Rectal smooth muscle tissue (tissue), 1 donor: Measurements from ENCODE around the gene CCDC7.
"Not testable (repeated sequence)": the region's sequence is repeated elsewhere in the genome, so short reads cannot be mapped to it uniquely, and the experiment has no call there.

ENCODE experiments used
- H3K27ac ChIP-seq: one replicate; pipeline ENCODE4 v1.7.0; 2013; ENCODE audit warnings: low read depth, low read length, inconsistent platforms
- H3K27me3 ChIP-seq: one replicate; pipeline ENCODE4 v1.7.0; 2013; ENCODE audit warnings: low read length; ENCODE audit not compliant: control insufficient read depth, insufficient read depth
- H3K36me3 ChIP-seq: one replicate; pipeline ENCODE4 v1.7.0; 2013; ENCODE audit warnings: low read length; ENCODE audit not compliant: control insufficient read depth, insufficient read depth
- H3K4me1 ChIP-seq: one replicate; pipeline ENCODE4 v1.7.0; 2013; ENCODE audit warnings: low read length; ENCODE audit not compliant: control insufficient read depth, insufficient read depth
- H3K4me3 ChIP-seq: one replicate; pipeline ENCODE4 v1.7.0; 2013; ENCODE audit warnings: low read length
- H3K9ac ChIP-seq: one replicate; pipeline ENCODE4 v1.7.0; 2013; ENCODE audit warnings: low read length

CCDC7 gene

GRCh38 chr10:32771217-32771616, 325.3 kb downstream of the CCDC7 start:
- Histone ChIP-seq H3K36me3 (no peaks in the 10 kb centered on the region), H3K27ac (no peak overlapping the region), H3K9ac (no peak overlapping the region), H3K4me3 (no peak overlapping the region), H3K27me3 (no peaks in the 10 kb centered on the region), H3K4me1 (no peaks in the 10 kb centered on the region)

GRCh38 chr10:32773105-32773504, 327.2 kb downstream of the CCDC7 start:
- H3K4me3 ChIP-seq, result no peak overlapping the region
- H3K27ac ChIP-seq, result no peak overlapping the region
- no peak overlapping the region for H3K9ac ChIP-seq
- H3K4me1 ChIP-seq, result no peaks in the 10 kb centered on the region
- no peaks in the 10 kb centered on the region for H3K36me3 ChIP-seq
- H3K27me3 ChIP-seq, result no peaks in the 10 kb centered on the region

GRCh38 chr10:32786968-32787367, 341.0 kb downstream of the CCDC7 start:
- Histone ChIP-seq H3K36me3 (no peaks in the 10 kb centered on the region), H3K4me1 (no peaks in the 10 kb centered on the region), H3K27me3 (no peaks in the 10 kb centered on the region), H3K4me3 (no peak overlapping the region), H3K9ac (no peak overlapping the region), H3K27ac (no peak overlapping the region)

- no peaks in the 10 kb centered on the region for H3K36me3 ChIP-seq
- no peaks in the 10 kb centered on the region for H3K27me3 ChIP-seq
- no peak overlapping the region for H3K4me3 ChIP-seq
- H3K9ac ChIP-seq, result no peak overlapping the region
- H3K27ac ChIP-seq, result no peak overlapping the region
- no peaks in the 10 kb centered on the region for H3K4me1 ChIP-seq
Observed at GRCh38 chr10:32787690-32788284, 341.8 kb downstream of the CCDC7 start.

GRCh38 chr10:32788359-32788758, 342.4 kb downstream of the CCDC7 start:
- H3K27ac ChIP-seq, result no peak overlapping the region
- H3K9ac ChIP-seq, result no peak overlapping the region
- H3K4me3 ChIP-seq, result no peak overlapping the region

GRCh38 chr10:32790483-32790882, 344.5 kb downstream of the CCDC7 start:
- no peak overlapping the region for H3K9ac ChIP-seq
- no peaks in the 10 kb centered on the region for H3K36me3 ChIP-seq
- no peak overlapping the region for H3K4me3 ChIP-seq
- no peaks in the 10 kb centered on the region for H3K27me3 ChIP-seq
- no peaks in the 10 kb centered on the region for H3K4me1 ChIP-seq
- no peak overlapping the region for H3K27ac ChIP-seq

More at GRCh38 chr10:32788359-32788758, 342.4 kb downstream of the CCDC7 start:
- H3K4me1 ChIP-seq, result no peaks in the 10 kb centered on the region
- no peaks in the 10 kb centered on the region for H3K36me3 ChIP-seq
- H3K27me3 ChIP-seq, result no peaks in the 10 kb centered on the region

GRCh38 chr10:32793033-32793432, 347.1 kb downstream of the CCDC7 start:
- no peaks in the 10 kb centered on the region for H3K4me1 ChIP-seq
- H3K27ac ChIP-seq, result no peak overlapping the region
- no peaks in the 10 kb centered on the region for H3K36me3 ChIP-seq
- no peak overlapping the region for H3K9ac ChIP-seq
- no peaks in the 10 kb centered on the region for H3K27me3 ChIP-seq
- H3K4me3 ChIP-seq, result no peak overlapping the region

- Histone ChIP-seq H3K36me3 (no peaks in the 10 kb centered on the region), H3K27ac (no peak overlapping the region), H3K27me3 (no peaks in the 10 kb centered on the region), H3K4me1 (no peaks in the 10 kb centered on the region), H3K4me3 (no peak overlapping the region), H3K9ac (no peak overlapping the region)
Observed at GRCh38 chr10:32795598-32796183, 349.8 kb downstream of the CCDC7 start.

- not testable (repeated sequence) for H3K4me3 ChIP-seq, H3K27ac ChIP-seq, H3K27me3 ChIP-seq, H3K4me1 ChIP-seq, H3K9ac ChIP-seq, H3K36me3 ChIP-seq
Observed at GRCh38 chr10:32797393-32797792, 351.5 kb downstream of the CCDC7 start.

- H3K9ac ChIP-seq, result no peak overlapping the region
- H3K4me1 ChIP-seq, result no peaks in the 10 kb centered on the region
- no peak overlapping the region for H3K27ac ChIP-seq
- H3K4me3 ChIP-seq, result no peak overlapping the region
- H3K27me3 ChIP-seq, result no peaks in the 10 kb centered on the region
- no peaks in the 10 kb centered on the region for H3K36me3 ChIP-seq
Observed at GRCh38 chr10:32846974-32847373, 401.0 kb downstream of the CCDC7 start.

GRCh38 chr10:32851301-32851700, 405.4 kb downstream of the CCDC7 start:
- no peak overlapping the region for H3K4me3 ChIP-seq
- no peak overlapping the region for H3K9ac ChIP-seq
- no peaks in the 10 kb centered on the region for H3K27me3 ChIP-seq
- no peak overlapping the region for H3K27ac ChIP-seq
- H3K4me1 ChIP-seq, result no peaks in the 10 kb centered on the region
- no peaks in the 10 kb centered on the region for H3K36me3 ChIP-seq

GRCh38 chr10:32854435-32854834, 408.5 kb downstream of the CCDC7 start:
- Histone ChIP-seq H3K4me1 (no peaks in the 10 kb centered on the region), H3K27ac (no peak overlapping the region), H3K4me3 (no peak overlapping the region), H3K36me3 (no peaks in the 10 kb centered on the region), H3K9ac (no peak overlapping the region), H3K27me3 (no peaks in the 10 kb centered on the region)

- no peaks in the 10 kb centered on the region for H3K36me3 ChIP-seq
- H3K9ac ChIP-seq, result no peak overlapping the region
- H3K27me3 ChIP-seq, result no peaks in the 10 kb centered on the region
- H3K4me3 ChIP-seq, result no peak overlapping the region
- H3K27ac ChIP-seq, result no peak overlapping the region
- no peaks in the 10 kb centered on the region for H3K4me1 ChIP-seq
Observed at GRCh38 chr10:32865170-32865569, 419.2 kb downstream of the CCDC7 start.
